ENCODE measurements around the gene S100A12. TPM values are rescaled to one million over a fixed set of nuclear protein-coding genes. Genes with fewer than 3 reads are reported as not detected.

Gene S100A12
- total RNA-seq, 1 experiment from 2014 or later = not detected

DNA sequence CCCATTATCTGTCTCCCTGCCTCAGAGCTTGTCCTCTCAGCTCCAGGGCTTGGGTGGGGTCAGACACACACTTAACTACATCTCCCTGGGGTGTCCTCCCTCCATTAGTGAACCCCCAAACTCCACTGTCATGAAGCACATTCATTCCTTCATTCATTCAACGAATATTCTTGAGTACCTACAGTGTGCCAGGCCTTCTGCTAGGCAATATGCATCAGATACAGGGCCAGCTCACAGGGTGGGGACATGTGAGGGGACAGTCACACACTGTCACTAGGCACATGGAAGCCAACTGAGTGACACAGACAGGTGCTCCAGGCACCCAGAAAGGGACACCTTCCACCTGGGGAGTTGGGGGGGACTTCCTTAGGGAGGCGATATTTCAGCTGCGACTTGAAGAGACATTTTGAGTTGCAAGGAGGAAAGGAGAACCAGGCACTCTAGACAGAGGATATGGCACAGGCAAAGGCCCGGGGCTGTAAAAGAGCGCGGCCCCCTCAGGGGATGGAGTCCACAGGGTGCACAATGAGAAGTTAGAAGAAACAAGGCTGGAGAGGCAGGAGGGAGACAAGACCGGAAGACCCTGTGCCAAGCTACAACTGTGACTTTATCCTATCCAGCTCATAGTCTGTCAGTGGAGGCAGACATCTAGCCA is 24.1 kb upstream of the S100A12 start:
- TF ChIP-seq, protein P1, sequence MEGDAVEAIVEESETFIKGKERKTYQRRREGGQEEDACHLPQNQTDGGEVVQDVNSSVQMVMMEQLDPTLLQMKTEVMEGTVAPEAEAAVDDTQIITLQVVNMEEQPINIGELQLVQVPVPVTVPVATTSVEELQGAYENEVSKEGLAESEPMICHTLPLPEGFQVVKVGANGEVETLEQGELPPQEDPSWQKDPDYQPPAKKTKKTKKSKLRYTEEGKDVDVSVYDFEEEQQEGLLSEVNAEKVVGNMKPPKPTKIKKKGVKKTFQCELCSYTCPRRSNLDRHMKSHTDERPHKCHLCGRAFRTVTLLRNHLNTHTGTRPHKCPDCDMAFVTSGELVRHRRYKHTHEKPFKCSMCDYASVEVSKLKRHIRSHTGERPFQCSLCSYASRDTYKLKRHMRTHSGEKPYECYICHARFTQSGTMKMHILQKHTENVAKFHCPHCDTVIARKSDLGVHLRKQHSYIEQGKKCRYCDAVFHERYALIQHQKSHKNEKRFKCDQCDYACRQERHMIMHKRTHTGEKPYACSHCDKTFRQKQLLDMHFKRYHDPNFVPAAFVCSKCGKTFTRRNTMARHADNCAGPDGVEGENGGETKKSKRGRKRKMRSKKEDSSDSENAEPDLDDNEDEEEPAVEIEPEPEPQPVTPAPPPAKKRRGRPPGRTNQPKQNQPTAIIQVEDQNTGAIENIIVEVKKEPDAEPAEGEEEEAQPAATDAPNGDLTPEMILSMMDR (IDR thresholded peaks at IDR 0.05; ENCODE audit: insufficient read depth in 1 of 2, low read depth in 1 of 2, low read length in 1 of 2, severe bottlenecking in 1 of 2, unreplicated experiment in 1 of 2) = no peak
- ChIA-PET CTCF (interaction anchor here (1.1 kb wide), 1 partner anchor 96 kb away, joined by 4 read pairs; no protein-coding TSS in a partner anchor), POLR2A (no interaction called here)
- no peaks in the 10 kb centered on the region for H3K36me3 ChIP-seq (ENCODE audit: control insufficient read depth, insufficient read depth, low read length)
- H3K9me3 ChIP-seq = no peaks in the 10 kb centered on the region
- Mint-ChIP-seq H3K4me1 (ENCODE audit: low read depth, unreplicated experiment) (peaks cover 4% of the 10 kb centered on the region), H3K27ac (ENCODE audit: unreplicated experiment) (no peak overlapping the region), H3K36me3 (ENCODE audit: insufficient read depth, unreplicated experiment) (no peaks in the 10 kb centered on the region), H3K4me3 (ENCODE audit: unreplicated experiment) (no peak overlapping the region), H3K27me3 (ENCODE audit: insufficient read depth, unreplicated experiment) (peaks cover 31% of the 10 kb centered on the region), H3K9me3 (ENCODE audit: unreplicated experiment) (no peaks in the 10 kb centered on the region)
- H3K4me3 ChIP-seq (ENCODE audit: low read depth, low read length) = no peak overlapping the region
- no TSS peak for BruUV-seq (replicated peaks)
- no peaks in the 10 kb centered on the region; the same call in 1 of the 2 replicates for H3K27me3 ChIP-seq (replicated peaks; ENCODE audit: control insufficient read depth, insufficient read depth, low read length)
- no peak for DNase-seq
- intact Hi-C loops (cut with micrococcal nuclease; ENCODE audit: unreplicated experiment) = no loop called here
- no peaks in the 10 kb centered on the region for H3K4me1 ChIP-seq

DNA sequence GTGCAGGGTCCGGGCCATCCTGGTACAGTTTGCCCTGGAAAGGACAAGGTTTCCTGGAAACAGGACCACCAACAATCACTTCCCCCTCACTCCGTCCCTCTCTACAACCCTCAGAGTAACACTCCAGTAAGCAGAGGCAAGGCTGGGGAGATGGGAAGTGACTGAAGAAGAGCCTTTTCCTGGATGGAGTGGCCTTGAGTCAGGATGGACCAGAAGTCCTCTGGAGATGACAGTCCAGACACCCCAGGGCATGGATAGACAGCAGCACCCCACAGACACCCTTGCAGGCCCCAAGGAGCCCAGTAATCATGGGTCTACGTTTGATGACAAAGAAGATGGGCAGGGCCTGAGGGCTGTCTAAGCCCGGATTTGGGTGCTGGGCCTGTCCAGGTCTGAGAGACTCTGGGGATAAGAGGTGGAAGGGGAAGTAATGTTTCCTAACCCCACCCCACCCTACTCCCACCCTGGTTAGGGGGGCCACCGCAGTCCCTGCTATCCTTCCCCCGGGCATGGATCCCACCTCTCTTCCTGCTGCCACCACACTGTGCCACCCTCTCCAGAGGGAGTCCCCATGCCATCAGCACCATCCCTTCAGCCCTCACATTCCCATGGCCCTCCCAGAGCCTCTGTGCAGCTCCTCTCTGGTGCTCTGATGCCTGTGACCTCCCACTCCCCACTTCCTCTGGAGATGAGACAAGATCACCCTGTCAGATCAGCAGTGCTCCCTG is 22.7 kb upstream of the S100A12 start:
- H3K4me3 ChIP-seq (ENCODE audit: low read depth, low read length) = no peak overlapping the region
- no peak overlapping the region for H3K27ac Mint-ChIP-seq (ENCODE audit: unreplicated experiment)
- TF ChIP-seq, protein P1 (IDR thresholded peaks at IDR 0.05; ENCODE audit: insufficient read depth in 1 of 2, low read depth in 1 of 2, low read length in 1 of 2, severe bottlenecking in 1 of 2, unreplicated experiment in 1 of 2) = no peak
- ChIA-PET CTCF (interaction anchor here (0.7 kb wide), 1 partner anchor 47 kb away, joined by 6 read pairs; no protein-coding TSS in a partner anchor), POLR2A (no interaction called here)
- no peak for DNase-seq
- H3K4me1 Mint-ChIP-seq (ENCODE audit: low read depth, unreplicated experiment) = peaks cover 4% of the 10 kb centered on the region
- no peaks in the 10 kb centered on the region for H3K36me3 Mint-ChIP-seq (ENCODE audit: insufficient read depth, unreplicated experiment)
- H3K9me3 ChIP-seq = no peaks in the 10 kb centered on the region
- peaks cover 28% of the 10 kb centered on the region for H3K27me3 Mint-ChIP-seq (ENCODE audit: insufficient read depth, unreplicated experiment)
- H3K9me3 Mint-ChIP-seq (ENCODE audit: unreplicated experiment) = no peaks in the 10 kb centered on the region
- BruUV-seq (replicated peaks) = no TSS peak
- H3K27me3 ChIP-seq (replicated peaks; ENCODE audit: control insufficient read depth, insufficient read depth, low read length) = no peaks in the 10 kb centered on the region; the same call in 1 of the 2 replicates
- no peak overlapping the region for H3K4me3 Mint-ChIP-seq (ENCODE audit: unreplicated experiment)
- intact Hi-C loops (cut with micrococcal nuclease; ENCODE audit: unreplicated experiment) = no loop called here
- H3K4me1 ChIP-seq = no peaks in the 10 kb centered on the region
- H3K36me3 ChIP-seq (ENCODE audit: control insufficient read depth, insufficient read depth, low read length) = no peaks in the 10 kb centered on the region

DNA sequence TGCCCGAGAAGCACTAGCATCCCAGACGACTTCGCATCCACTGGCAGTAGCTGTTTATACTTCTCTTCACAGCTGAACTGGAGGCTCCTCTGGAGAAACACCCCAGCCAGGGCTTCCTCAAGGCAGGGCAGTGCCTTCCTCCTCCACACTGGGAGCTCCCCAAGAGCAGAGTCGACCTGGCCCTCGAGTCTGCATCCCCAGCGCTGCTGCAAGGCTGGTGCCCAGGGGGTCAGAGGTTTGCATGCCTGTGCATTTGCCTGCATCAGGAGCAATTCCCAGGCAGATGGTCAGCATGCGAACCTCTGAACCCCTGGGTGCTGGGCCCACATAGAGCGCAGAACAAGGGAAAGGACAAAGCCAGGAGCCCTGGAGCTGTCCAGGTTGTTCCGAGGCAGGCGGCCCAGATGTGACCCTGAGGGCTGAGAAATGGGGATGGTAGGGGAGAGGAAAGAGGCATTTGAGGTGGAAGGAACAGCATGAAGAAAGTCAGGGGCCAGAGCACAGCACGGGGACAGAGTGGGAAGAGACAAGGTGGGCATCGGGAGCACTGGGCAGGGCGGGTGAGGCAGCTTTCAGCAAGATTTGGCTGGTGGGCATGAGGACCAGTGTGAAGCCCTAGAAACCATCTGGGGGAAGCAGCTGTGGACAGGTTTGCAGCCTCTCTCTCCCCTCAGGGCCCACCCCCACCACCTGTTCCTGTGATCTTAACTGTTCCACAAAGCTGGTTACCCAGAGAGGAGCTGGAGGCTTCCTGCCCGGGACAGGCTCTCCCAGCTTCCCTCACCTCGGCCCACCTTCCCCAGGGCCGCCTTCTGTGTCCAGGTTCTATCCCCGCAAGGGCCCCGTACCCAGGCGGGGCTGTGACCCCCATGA is 21.9 kb upstream of the S100A12 start:
- ChIA-PET CTCF (interaction anchor here (0.6 kb wide), 1 partner anchor 155 kb away, joined by 4 read pairs; no protein-coding TSS in a partner anchor), POLR2A (no interaction called here)
- no peak overlapping the region for H3K4me3 Mint-ChIP-seq (ENCODE audit: unreplicated experiment)
- H3K4me1 Mint-ChIP-seq (ENCODE audit: low read depth, unreplicated experiment) = peaks cover 4% of the 10 kb centered on the region
- no peaks in the 10 kb centered on the region for H3K36me3 ChIP-seq (ENCODE audit: control insufficient read depth, insufficient read depth, low read length)
- peaks cover 28% of the 10 kb centered on the region for H3K27me3 Mint-ChIP-seq (ENCODE audit: insufficient read depth, unreplicated experiment)
- no TSS peak for BruUV-seq (replicated peaks)
- intact Hi-C loops (cut with micrococcal nuclease; ENCODE audit: unreplicated experiment) = no loop called here
- no peaks in the 10 kb centered on the region for H3K36me3 Mint-ChIP-seq (ENCODE audit: insufficient read depth, unreplicated experiment)
- H3K4me1 ChIP-seq = no peaks in the 10 kb centered on the region
- no peak overlapping the region for H3K27ac Mint-ChIP-seq (ENCODE audit: unreplicated experiment)
- no peaks in the 10 kb centered on the region for H3K9me3 ChIP-seq
- H3K27me3 ChIP-seq (replicated peaks; ENCODE audit: control insufficient read depth, insufficient read depth, low read length) = no peaks in the 10 kb centered on the region; the same call in 1 of the 2 replicates
- H3K4me3 ChIP-seq (ENCODE audit: low read depth, low read length) = no peak overlapping the region
- TF ChIP-seq, protein P1 (IDR thresholded peaks at IDR 0.05; ENCODE audit: insufficient read depth in 1 of 2, low read depth in 1 of 2, low read length in 1 of 2, severe bottlenecking in 1 of 2, unreplicated experiment in 1 of 2) = no peak
- no peak for DNase-seq
- H3K9me3 Mint-ChIP-seq (ENCODE audit: unreplicated experiment) = no peaks in the 10 kb centered on the region

Measured in Caco-2 (cell line).